ENCODE measurements around the gene ZNF41.
"Not testable (repeated sequence)": the region's sequence is repeated elsewhere in the genome, so short reads cannot be mapped to it uniquely, and the experiment has no call there.

ZNF41 gene

DNA sequence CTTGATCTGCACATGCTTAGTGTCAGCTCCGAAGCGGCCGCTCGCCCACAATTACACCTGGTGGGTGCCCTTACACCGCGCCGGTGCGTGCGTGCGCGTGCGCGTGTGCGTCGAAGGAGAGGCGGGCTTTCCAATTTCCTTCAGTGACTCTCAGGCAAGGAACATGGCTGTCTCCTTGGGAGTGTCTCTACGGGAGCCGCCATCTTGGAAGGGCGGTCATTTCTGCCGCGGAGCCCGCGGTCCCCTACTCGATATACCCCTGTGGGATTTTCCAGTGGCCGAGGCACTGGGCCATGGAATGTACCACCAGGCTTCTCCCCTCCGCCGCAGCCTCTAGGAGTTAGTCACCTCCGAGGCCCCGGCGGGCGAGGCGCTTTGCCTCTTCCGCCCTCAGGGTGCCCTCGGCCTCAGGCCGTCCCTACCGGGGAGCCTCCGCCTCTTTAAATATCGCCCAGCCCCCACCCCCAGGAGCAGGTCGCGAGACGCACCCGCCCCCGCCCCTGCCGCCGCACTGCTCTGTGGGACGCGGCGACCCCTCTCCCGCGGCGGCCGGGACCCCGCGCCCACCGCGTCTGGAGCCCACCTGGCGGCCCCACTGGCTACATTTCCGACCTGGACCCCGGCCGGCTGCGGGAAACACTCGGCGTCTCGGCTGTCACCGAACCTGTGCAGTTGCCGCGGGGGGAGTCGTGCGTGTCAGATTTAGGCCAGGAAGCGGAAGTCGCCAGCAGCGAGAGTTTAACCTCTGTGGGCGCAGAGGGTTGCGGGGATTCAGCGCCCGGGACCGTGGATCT, at the start of gene ZNF41:
Gene ZNF41 (minus strand): TSS at position 711 of the 794 bp plus-strand sequence. CDS start 15,741 bp downstream, outside the sequence.
- Histone ChIP-seq H3K4me3 (ENCODE audit: low read depth, low read length) (peak within 1 kb of the TSS; percentile 84), H3K4me1 (ENCODE audit: control insufficient read depth, insufficient read depth, low read length, unreplicated experiment) (peaks cover 3% of the 10 kb centered on the region), H3K79me2 (ENCODE audit: control insufficient read depth, insufficient read depth, low read length, unreplicated experiment) (peaks cover 48% of the 10 kb centered on the region), H3K36me3 (ENCODE audit: insufficient read depth, low read length) (no peaks in the 10 kb centered on the region), H3K27me3 (ENCODE audit: insufficient read depth, low read length) (no peaks in the 10 kb centered on the region), H3K27ac (ENCODE audit: low read depth, low read length) (peak within 1 kb of the TSS; percentile 91), H2AFZ (ENCODE audit: low read length, unreplicated experiment) (peak within 1 kb of the TSS; percentile 38)

GRCh38 chrX:47530049-47530448, 47.0 kb upstream of the ZNF41 start:
- H3K36me3 ChIP-seq (ENCODE audit: insufficient read depth, low read length) = no peaks in the 10 kb centered on the region
- no peak overlapping the region for H2AFZ ChIP-seq (ENCODE audit: low read length, unreplicated experiment)
- no peaks in the 10 kb centered on the region for H3K4me1 ChIP-seq (ENCODE audit: control insufficient read depth, insufficient read depth, low read length, unreplicated experiment)
- H3K27ac ChIP-seq (ENCODE audit: low read depth, low read length) = no peak overlapping the region
- H3K79me2 ChIP-seq (ENCODE audit: control insufficient read depth, insufficient read depth, low read length, unreplicated experiment) = no peaks in the 10 kb centered on the region
- H3K27me3 ChIP-seq (ENCODE audit: insufficient read depth, low read length) = no peaks in the 10 kb centered on the region
- H3K4me3 ChIP-seq (ENCODE audit: low read depth, low read length) = no peak overlapping the region

- H3K27me3 ChIP-seq (ENCODE audit: insufficient read depth, low read length) = no peaks in the 10 kb centered on the region
- H3K4me3 ChIP-seq (ENCODE audit: low read depth, low read length) = no peak overlapping the region
- H3K27ac ChIP-seq (ENCODE audit: low read depth, low read length) = no peak overlapping the region
- no peak overlapping the region for H2AFZ ChIP-seq (ENCODE audit: low read length, unreplicated experiment)
- no peaks in the 10 kb centered on the region for H3K79me2 ChIP-seq (ENCODE audit: control insufficient read depth, insufficient read depth, low read length, unreplicated experiment)
- H3K4me1 ChIP-seq (ENCODE audit: control insufficient read depth, insufficient read depth, low read length, unreplicated experiment) = no peaks in the 10 kb centered on the region
- H3K36me3 ChIP-seq (ENCODE audit: insufficient read depth, low read length) = no peaks in the 10 kb centered on the region
Observed at GRCh38 chrX:47529548-47529947, 46.5 kb upstream of the ZNF41 start.

DNA sequence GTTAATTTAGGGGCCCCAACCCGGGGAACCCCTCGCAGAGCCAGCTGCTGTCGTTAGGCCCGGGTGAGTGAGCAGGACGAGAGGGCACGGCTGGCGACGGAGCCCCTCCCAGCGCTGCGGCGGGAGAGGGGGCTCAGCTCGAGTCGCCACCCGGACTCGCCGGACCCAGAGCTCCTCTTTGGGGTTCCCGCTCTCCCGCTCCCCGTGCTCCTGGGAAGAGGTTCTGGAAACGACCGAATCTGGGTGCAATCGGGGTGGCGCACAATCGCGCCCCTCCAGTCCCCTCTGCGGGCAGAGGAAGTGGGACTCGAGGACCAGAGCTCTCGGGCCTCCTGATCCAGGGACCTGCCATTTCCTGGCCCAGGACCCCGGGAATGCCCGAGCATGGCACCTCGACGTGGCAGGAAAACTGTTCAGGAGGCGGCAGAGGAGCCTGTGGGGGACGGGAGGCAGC, 40.7 kb upstream of the ZNF41 start:
- Histone ChIP-seq H3K79me2 (ENCODE audit: control insufficient read depth, insufficient read depth, low read length, unreplicated experiment) (no peaks in the 10 kb centered on the region), H3K27ac (ENCODE audit: low read depth, low read length) (no peak overlapping the region), H2AFZ (ENCODE audit: low read length, unreplicated experiment) (peak overlapping the region; percentile 68), H3K4me3 (ENCODE audit: low read depth, low read length) (peak overlapping the region; percentile 81), H3K36me3 (ENCODE audit: insufficient read depth, low read length) (no peaks in the 10 kb centered on the region), H3K4me1 (ENCODE audit: control insufficient read depth, insufficient read depth, low read length, unreplicated experiment) (peaks cover 4% of the 10 kb centered on the region), H3K27me3 (ENCODE audit: insufficient read depth, low read length) (no peaks in the 10 kb centered on the region)

DNA sequence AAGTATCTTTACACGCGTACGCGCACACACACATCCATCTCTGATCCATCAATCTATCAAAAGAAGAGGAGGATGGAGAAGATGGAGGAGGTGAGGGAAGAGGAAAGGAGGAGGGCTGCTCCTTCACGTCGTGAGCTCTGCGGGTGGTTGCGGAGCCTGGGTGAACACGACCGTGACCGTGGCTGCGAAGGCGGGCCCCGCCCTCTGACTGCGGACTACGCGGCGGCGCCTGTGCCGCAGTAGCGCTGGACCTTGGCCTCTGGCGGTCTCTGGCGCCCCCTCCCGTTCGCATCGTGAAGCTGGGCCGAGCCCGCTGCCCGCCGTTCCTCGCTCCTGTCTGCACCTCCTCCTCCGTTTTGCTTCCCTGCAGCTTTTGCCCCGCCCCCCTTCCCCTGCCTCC, 40.3 kb upstream of the ZNF41 start:
- Histone ChIP-seq H3K4me1 (ENCODE audit: control insufficient read depth, insufficient read depth, low read length, unreplicated experiment) (peaks cover 6% of the 10 kb centered on the region), H2AFZ (ENCODE audit: low read length, unreplicated experiment) (peak overlapping the region; percentile 68), H3K79me2 (ENCODE audit: control insufficient read depth, insufficient read depth, low read length, unreplicated experiment) (no peaks in the 10 kb centered on the region), H3K36me3 (ENCODE audit: insufficient read depth, low read length) (no peaks in the 10 kb centered on the region), H3K4me3 (ENCODE audit: low read depth, low read length) (peak overlapping the region; percentile 81), H3K27ac (ENCODE audit: low read depth, low read length) (no peak overlapping the region), H3K27me3 (ENCODE audit: insufficient read depth, low read length) (no peaks in the 10 kb centered on the region)

DNA sequence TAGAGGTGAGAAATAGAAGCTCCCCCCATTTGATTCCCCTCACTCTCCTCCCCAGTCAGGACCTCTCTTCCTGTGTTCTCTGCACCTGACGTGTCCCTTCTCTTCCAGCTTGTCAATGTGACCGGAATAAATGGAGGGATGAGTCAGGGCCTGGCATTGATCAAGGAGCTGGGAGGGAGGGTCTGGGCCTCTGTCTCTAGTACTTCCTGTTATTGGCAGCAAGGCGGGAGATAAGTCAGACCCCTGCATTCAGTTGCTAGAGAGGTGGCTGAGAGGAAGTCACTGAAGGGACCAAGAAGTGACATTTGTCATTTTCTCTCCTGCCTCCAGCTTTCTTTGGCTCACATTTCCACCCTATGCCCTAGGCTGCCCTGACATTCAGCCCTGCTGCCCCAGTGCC, 35.1 kb upstream of the ZNF41 start:
- H3K4me1 ChIP-seq (ENCODE audit: control insufficient read depth, insufficient read depth, low read length, unreplicated experiment) = peaks cover 36% of the 10 kb centered on the region
- H3K27ac ChIP-seq (ENCODE audit: low read depth, low read length) = peak overlapping the region; percentile 43; the same call in 1 of the 2 replicates
- no peak overlapping the region for H3K4me3 ChIP-seq (ENCODE audit: low read depth, low read length)
- H3K27me3 ChIP-seq (ENCODE audit: insufficient read depth, low read length) = no peaks in the 10 kb centered on the region
- no peak overlapping the region for H2AFZ ChIP-seq (ENCODE audit: low read length, unreplicated experiment)
- H3K36me3 ChIP-seq (ENCODE audit: insufficient read depth, low read length) = no peaks in the 10 kb centered on the region
- peaks cover 5% of the 10 kb centered on the region for H3K79me2 ChIP-seq (ENCODE audit: control insufficient read depth, insufficient read depth, low read length, unreplicated experiment)

DNA sequence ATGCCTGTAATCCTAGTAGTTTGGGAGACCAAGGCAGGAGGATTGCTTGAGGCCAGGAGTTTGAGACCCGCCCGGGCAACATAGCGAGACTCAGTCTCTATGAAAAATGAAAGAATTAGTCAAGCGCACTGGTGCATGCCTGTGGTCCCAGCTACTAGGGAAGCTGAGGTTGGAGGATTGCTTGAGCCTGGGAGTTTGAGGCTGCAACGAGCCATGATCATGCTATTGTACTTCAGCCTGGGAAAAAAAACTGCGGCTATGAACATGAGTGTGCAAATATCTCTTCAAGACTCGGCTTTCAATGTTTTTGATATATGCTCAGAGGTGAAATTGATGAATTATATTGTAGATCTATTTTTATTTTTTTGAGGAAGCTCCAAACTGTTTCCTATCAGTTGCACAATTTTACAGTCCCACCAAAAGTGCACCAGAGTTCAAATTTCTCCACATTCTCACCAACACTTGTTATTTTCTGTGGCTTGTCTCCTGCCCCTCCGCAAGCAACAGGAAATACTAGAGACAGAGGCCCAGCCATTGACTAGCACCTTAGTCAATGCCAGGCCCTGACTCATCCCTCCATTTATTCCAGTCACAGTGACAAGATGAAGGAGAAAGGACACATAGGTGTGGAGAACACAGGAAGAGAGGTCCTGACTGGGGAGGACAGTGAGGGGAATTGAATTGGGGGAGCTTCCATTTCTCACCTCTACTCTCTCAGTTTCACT, 33.1 kb upstream of the ZNF41 start:
- no peaks in the 10 kb centered on the region for H3K36me3 ChIP-seq (ENCODE audit: insufficient read depth, low read length)
- H2AFZ ChIP-seq (ENCODE audit: low read length, unreplicated experiment) = no peak overlapping the region
- H3K79me2 ChIP-seq (ENCODE audit: control insufficient read depth, insufficient read depth, low read length, unreplicated experiment) = peaks cover 5% of the 10 kb centered on the region
- peaks cover 32% of the 10 kb centered on the region for H3K4me1 ChIP-seq (ENCODE audit: control insufficient read depth, insufficient read depth, low read length, unreplicated experiment)
- no peaks in the 10 kb centered on the region for H3K27me3 ChIP-seq (ENCODE audit: insufficient read depth, low read length)
- H3K4me3 ChIP-seq (ENCODE audit: low read depth, low read length) = no peak overlapping the region
- peak overlapping the region; percentile 98 for H3K27ac ChIP-seq (ENCODE audit: low read depth, low read length)

DNA sequence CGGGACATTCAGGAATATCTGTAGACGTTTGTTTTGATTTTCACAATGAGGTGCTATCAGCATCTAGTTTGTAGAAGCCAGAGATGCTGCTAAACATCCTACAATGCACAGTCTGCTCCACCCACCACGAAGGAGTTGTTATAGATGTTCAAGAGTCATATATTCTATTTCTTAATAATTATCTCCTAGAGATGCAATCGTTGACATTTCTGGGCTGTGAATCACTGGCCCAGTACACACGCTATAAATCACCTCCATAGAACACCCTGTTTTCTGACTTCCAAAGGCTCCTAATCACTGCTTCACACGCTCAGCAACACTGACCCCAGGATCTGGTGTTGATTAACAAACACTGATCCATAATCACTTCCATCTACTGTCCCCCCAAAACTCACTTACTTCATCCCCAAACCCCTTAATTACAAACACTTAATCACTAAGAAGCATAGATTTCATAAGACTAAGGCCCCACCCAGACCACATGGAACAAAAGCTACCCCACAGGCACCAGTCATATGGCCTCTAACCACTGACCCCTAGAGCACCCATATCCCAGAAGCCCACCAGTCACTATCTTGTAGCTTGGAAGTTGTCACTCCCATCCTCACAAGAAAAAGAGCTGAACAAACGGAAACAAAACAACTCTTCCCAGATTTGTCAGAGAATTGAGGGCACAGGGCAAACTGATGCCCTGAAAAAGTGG, 31.7 kb upstream of the ZNF41 start:
- Histone ChIP-seq H3K4me3 (ENCODE audit: low read depth, low read length) (0 out of 2 replicates have a peak overlapping the region, but pooled peaks have one; percentile 49), H3K27ac (ENCODE audit: low read depth, low read length) (peak overlapping the region; percentile 98), H3K79me2 (ENCODE audit: control insufficient read depth, insufficient read depth, low read length, unreplicated experiment) (peaks cover 5% of the 10 kb centered on the region)

DNA sequence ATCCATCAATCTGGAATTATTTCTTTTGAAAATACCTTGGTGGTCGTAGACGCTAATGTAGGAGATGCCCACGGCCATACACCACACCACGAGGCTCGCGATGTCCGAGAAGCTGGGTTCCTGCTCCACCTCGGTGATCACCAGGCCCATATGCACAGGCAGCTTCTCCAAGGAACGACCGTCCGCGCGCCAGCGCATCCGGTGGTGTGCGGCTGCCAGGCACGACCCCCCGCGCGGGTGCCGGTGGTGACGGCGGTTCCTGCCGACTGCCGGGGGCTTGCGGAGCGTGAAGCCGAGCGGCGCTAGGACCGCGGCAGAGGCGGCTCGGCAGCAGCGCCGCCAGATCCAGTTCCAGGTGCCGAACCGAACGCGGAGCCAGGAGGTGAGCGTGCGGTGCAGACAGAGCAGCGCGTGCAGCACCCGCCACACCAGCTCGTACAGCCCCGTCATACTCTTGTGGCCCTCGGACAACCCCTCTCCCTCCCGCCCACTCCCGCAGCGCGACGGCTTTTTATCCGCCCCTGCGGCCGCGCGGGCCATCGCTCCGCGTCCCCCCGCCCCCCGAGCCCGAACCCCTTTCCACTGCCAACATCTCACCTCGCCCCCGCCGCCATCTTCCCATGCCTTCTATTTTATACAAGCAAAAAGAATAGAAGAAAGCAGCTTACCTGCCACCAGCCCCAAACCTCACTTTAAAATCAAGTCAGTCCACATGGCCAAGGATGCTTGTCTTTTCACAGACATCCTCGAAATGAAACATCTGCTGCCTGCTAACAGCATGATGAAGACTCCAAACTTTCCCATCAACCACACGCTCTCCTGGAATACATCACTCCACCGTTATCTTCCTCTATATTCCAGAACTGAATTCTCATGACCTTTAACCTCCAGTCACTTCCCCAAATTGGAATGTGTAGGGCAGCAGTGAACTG, 30.3 kb upstream of the ZNF41 start:
- H3K79me2 ChIP-seq (ENCODE audit: control insufficient read depth, insufficient read depth, low read length, unreplicated experiment); H3K36me3 ChIP-seq (ENCODE audit: insufficient read depth, low read length); H2AFZ ChIP-seq (ENCODE audit: low read length, unreplicated experiment); H3K27me3 ChIP-seq (ENCODE audit: insufficient read depth, low read length): not testable (repeated sequence)
- peak overlapping the region; percentile 98 for H3K27ac ChIP-seq (ENCODE audit: low read depth, low read length)
- peak overlapping the region; percentile 81 for H3K4me3 ChIP-seq (ENCODE audit: low read depth, low read length)
- peaks cover 30% of the 10 kb centered on the region for H3K4me1 ChIP-seq (ENCODE audit: control insufficient read depth, insufficient read depth, low read length, unreplicated experiment)

More for the DNA sequence above, 31.7 kb upstream of the ZNF41 start:
- H3K27me3 ChIP-seq (ENCODE audit: insufficient read depth, low read length) = no peaks in the 10 kb centered on the region
- no peak overlapping the region for H2AFZ ChIP-seq (ENCODE audit: low read length, unreplicated experiment)
- H3K4me1 ChIP-seq (ENCODE audit: control insufficient read depth, insufficient read depth, low read length, unreplicated experiment) = peaks cover 32% of the 10 kb centered on the region
- H3K36me3 ChIP-seq (ENCODE audit: insufficient read depth, low read length) = no peaks in the 10 kb centered on the region

GRCh38 chrX:47512383-47512782, 29.4 kb upstream of the ZNF41 start:
- not testable (repeated sequence) for H3K27me3 ChIP-seq (ENCODE audit: insufficient read depth, low read length); H3K79me2 ChIP-seq (ENCODE audit: control insufficient read depth, insufficient read depth, low read length, unreplicated experiment); H3K36me3 ChIP-seq (ENCODE audit: insufficient read depth, low read length); H2AFZ ChIP-seq (ENCODE audit: low read length, unreplicated experiment)
- peak overlapping the region; percentile 66; the same call in 1 of the 2 replicates for H3K27ac ChIP-seq (ENCODE audit: low read depth, low read length)
- peaks cover 22% of the 10 kb centered on the region for H3K4me1 ChIP-seq (ENCODE audit: control insufficient read depth, insufficient read depth, low read length, unreplicated experiment)
- H3K4me3 ChIP-seq (ENCODE audit: low read depth, low read length) = peak overlapping the region; percentile 68
